AG04449 (cell line): ENCODE measurements around the gene R3HDM4.
"Not testable (repeated sequence)": the region's sequence is repeated elsewhere in the genome, so short reads cannot be mapped to it uniquely, and the experiment has no call there.

Source experiments
- CTCF ChIA-PET: fragments of 350-600 bp; formaldehyde crosslinking; extraction: SDS; loops from one replicate; lab custom pipeline; 2021; ENCODE audit warnings: antibody characterized with exemption; lab: Yijun Ruan, JAX
- POLR2A ChIA-PET: fragments of 400-600, 350-600 bp; formaldehyde crosslinking; extraction: SDS; loops from one replicate; lab custom pipeline; 2020; ENCODE audit warnings: antibody characterized with exemption, inconsistent platforms; lab: Yijun Ruan, JAX
- DNase-seq: peaks from one replicate; pipeline ENCODE4 v3.0.0-alpha.2; 2010; ENCODE audit warnings: low read depth, low spot score
- H3K4me3 ChIP-seq: 2 replicates; pipeline ENCODE4 v1.5.1; 2011; ENCODE audit warnings: low read depth, mild to moderate bottlenecking, control low read depth, low read length
- CTCF ChIP-seq: IDR thresholded peaks from one replicate; pipeline ENCODE4 v1.5.1; 2011; ENCODE audit warnings: mild to moderate bottlenecking, moderate library complexity, low read length, control low read depth, inconsistent platforms; ENCODE audit not compliant: insufficient read depth; ENCODE audit errors: missing control alignments

R3HDM4 gene

GRCh38 chr19:896999-897398, 16.0 kb downstream of the R3HDM4 start:
- ChIA-PET POLR2A (no interaction called here), CTCF (interaction anchor here (1.2 to 1.3 kb wide), 3 partner anchors 18 to 87 kb away, joined by 3 to 4 read pairs (median 3); partner anchors contain the start of gene WDR18)
- no peak overlapping the region for H3K4me3 ChIP-seq
- no peak for TF ChIP-seq CTCF
- no peak for DNase-seq

- CTCF ChIA-PET = interaction anchor here (1.2 to 1.3 kb wide), 2 partner anchors 17 to 88 kb away, joined by 3 to 4 read pairs; partner anchors contain the start of gene WDR18
- H3K4me3 ChIP-seq = no peak overlapping the region
- TF ChIP-seq CTCF = no peak
- POLR2A ChIA-PET = no interaction called here
- DNase-seq = no peak
These were observed 16.6 kb downstream of the R3HDM4 start for GRCh38 chr19:896434-896833.

GRCh38 chr19:892894-893689, 19.9 kb downstream of the R3HDM4 start, which contains the start of the genes MED16 and RNU6-9:
TSS of gene MED16 (minus strand) at chr19:893187. CDS start at chr19:891131, 2,056 bp downstream.
TSS of gene RNU6-9 (plus strand) at chr19:893484.
- peak within 1 kb of the TSS; percentile 80 for H3K4me3 ChIP-seq
- peak; percentile 49 for DNase-seq
- ChIA-PET CTCF (interaction anchor here (0.8 to 1.8 kb wide), 5 partner anchors 14 to 124 kb away, joined by 3 to 8 read pairs (median 3); no protein-coding TSS in a partner anchor), POLR2A (interaction anchor here (1.0 to 2.1 kb wide), 2 partner anchors 14 to 29 kb away, joined by 3 to 7 read pairs; no protein-coding TSS in a partner anchor)
- TF ChIP-seq CTCF = no peak

GRCh38 chr19:892243-892893, 20.7 kb downstream of the R3HDM4 start:
- H3K4me3 ChIP-seq = peak overlapping the region; percentile 80
- no peak for TF ChIP-seq CTCF
- CTCF ChIA-PET = interaction anchor here (1.0 to 1.8 kb wide), 3 partner anchors 15 to 36 kb away, joined by 3 to 8 read pairs (median 3); no protein-coding TSS in a partner anchor
- POLR2A ChIA-PET = interaction anchor here (2.1 kb wide), 1 partner anchor 13 kb away, joined by 7 read pairs; no protein-coding TSS in a partner anchor
- no peak for DNase-seq

GRCh38 chr19:891421-892200, 21.4 kb downstream of the R3HDM4 start:
- CTCF ChIA-PET = interaction anchor here (1.5 kb wide), 1 partner anchor 16 kb away, joined by 3 read pairs; no protein-coding TSS in a partner anchor
- POLR2A ChIA-PET = interaction anchor here (2.1 kb wide), 1 partner anchor 13 kb away, joined by 7 read pairs; no protein-coding TSS in a partner anchor
- not testable (repeated sequence) for DNase-seq
- H3K4me3 ChIP-seq = peak overlapping the region; percentile 80

GRCh38 chr19:890831-891230, 22.2 kb downstream of the R3HDM4 start:
- ChIA-PET POLR2A (no interaction called here), CTCF (no interaction called here)
- no peak for DNase-seq
- no peak overlapping the region for H3K4me3 ChIP-seq
- TF ChIP-seq CTCF = no peak
